ENCODE results near the gene FREM1.

- TF ChIP-seq POLR2A (IDR thresholded peaks at IDR 0.05) (no peak), CTCF (IDR thresholded peaks at IDR 0.05 in 8 of 11, conservative IDR thresholded peaks at IDR 0.05 in 3 of 11) (no peak)
Measured at GRCh38 chr9:14857449-14858305, 52.6 kb downstream of the FREM1 start.

All from spleen (tissue), 7 donors.